IMR-90 (cell line): ENCODE data around the gene CD151.

Experiments used
- CTCF ChIP-seq: conservative IDR thresholded peaks from 2 replicates; pipeline ENCODE4 v1.5.1; 2012; ENCODE audit warnings: mild to moderate bottlenecking, low read depth, low read length, improper control_type of control experiment
- POLR2A ChIP-seq: IDR thresholded peaks from 2 replicates; pipeline ENCODE4 v1.6.1; 2012; ENCODE audit warnings: mild to moderate bottlenecking, low read depth, low read length
- RAD21 ChIP-seq: IDR thresholded peaks from 2 replicates; pipeline ENCODE4 v1.6.1; 2012; ENCODE audit warnings: low read length, improper control_type of control experiment
- RCOR1 ChIP-seq: IDR thresholded peaks from 2 replicates; pipeline ENCODE4 v1.6.1; 2012; ENCODE audit warnings: mild to moderate bottlenecking, low read length, improper control_type of control experiment; ENCODE audit not compliant: insufficient replicate concordance
- RFX5 ChIP-seq: IDR thresholded peaks from 2 replicates; pipeline ENCODE4 v1.8.0; 2012; ENCODE audit warnings: low read depth, mild to moderate bottlenecking, low read length, moderate library complexity

GRCh38 chr11:826836-827145 lies 6.0 kb upstream of the CD151 start:
- no peak for TF ChIP-seq POLR2A
- TF ChIP-seq RCOR1 = no peak
- no peak for TF ChIP-seq CTCF
- no peak for TF ChIP-seq RAD21
- no peak for TF ChIP-seq RFX5
